ENCODE results near the gene KLF6.

KLF6 gene

DNA sequence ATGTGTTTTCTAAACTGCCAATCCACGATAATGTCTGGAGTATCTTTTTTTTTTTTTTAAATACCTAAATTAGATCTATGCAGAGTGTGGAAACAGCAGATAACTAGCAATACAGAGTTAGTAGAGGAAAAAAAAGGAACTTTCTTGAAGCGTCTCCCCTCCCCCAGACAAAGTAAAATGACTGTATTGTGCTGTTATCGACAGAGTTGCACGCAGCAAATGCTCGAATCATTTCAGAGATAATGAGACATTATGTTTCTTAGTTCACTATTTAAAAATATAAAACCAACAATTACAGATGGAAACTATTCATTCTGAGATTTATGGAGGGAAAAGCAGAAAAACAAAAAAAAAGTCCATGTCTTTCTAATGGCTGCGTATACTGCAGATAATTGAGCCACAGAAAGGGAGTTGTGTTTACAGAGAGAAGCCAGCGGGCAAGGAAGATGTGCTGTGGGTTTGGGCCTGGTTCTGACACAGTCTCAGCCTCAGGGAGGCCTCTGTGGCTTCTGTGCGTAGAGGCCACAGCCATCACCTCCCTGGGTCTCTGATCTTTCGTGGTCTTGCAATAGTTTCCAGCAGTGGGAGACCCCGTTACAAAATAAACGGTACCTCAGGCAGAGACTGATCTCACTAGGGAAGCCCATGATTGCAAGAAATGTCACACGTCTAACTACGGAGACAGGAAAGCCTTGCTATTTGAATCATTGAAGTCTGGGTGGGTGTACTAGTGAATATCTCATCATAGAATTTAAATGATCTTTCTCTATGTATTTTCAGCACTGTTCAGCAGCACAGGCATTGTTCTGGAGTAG, 19.1 kb upstream of the KLF6 start:
- Histone ChIP-seq H3K27me3 (no peaks in the 10 kb centered on the region), H3K9me3 (no peaks in the 10 kb centered on the region; the same call in 1 of the 2 replicates), H3K36me3 (no peaks in the 10 kb centered on the region), H3K4me1 (peaks cover 53% of the 10 kb centered on the region), H3K4me3 (ENCODE audit: low read depth, low read length) (no peak overlapping the region)
- TF ChIP-seq, protein P1, sequence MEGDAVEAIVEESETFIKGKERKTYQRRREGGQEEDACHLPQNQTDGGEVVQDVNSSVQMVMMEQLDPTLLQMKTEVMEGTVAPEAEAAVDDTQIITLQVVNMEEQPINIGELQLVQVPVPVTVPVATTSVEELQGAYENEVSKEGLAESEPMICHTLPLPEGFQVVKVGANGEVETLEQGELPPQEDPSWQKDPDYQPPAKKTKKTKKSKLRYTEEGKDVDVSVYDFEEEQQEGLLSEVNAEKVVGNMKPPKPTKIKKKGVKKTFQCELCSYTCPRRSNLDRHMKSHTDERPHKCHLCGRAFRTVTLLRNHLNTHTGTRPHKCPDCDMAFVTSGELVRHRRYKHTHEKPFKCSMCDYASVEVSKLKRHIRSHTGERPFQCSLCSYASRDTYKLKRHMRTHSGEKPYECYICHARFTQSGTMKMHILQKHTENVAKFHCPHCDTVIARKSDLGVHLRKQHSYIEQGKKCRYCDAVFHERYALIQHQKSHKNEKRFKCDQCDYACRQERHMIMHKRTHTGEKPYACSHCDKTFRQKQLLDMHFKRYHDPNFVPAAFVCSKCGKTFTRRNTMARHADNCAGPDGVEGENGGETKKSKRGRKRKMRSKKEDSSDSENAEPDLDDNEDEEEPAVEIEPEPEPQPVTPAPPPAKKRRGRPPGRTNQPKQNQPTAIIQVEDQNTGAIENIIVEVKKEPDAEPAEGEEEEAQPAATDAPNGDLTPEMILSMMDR (IDR thresholded peaks at IDR 0.05; ENCODE audit: low read depth, low read length) = no peak
- DNase-seq = no peak

DNA sequence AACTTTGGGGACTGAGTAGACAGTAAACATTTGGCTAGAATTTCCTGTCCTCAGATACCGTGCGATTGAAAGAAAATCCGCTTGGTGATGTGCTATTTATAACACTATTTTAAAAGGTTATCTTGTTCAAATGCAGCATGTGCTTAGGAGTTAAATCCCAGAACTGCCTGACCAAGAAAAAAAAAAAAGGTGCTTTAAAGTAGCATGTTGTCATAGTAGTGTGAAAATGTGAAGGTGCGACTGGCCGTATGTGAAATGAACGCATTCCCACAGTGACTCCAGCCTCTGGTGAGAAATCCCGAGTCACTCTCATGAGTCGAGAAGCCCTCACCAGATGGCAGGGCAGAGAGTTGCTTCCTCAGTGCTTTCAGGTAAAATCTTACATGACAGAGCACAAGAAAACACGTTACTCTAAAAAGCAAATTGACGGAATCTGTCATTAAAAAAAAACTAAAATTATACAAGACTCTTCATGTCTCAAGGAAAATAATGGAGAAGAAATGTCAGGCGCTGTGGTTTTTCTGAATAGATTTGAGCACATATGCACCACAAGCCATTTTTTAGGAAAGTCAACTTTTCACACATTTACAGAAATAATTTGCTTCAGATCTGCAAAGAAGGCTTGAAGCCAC, 18.4 kb upstream of the KLF6 start:
- H3K4me1 ChIP-seq = peaks cover 53% of the 10 kb centered on the region
- no peak for DNase-seq
- no peak overlapping the region for H3K4me3 ChIP-seq (ENCODE audit: low read depth, low read length)
- no peaks in the 10 kb centered on the region for H3K36me3 ChIP-seq
- H3K9me3 ChIP-seq = no peaks in the 10 kb centered on the region; the same call in 1 of the 2 replicates
- no peaks in the 10 kb centered on the region for H3K27me3 ChIP-seq
- TF ChIP-seq, protein P1 (IDR thresholded peaks at IDR 0.05; ENCODE audit: low read depth, low read length) = no peak

DNA sequence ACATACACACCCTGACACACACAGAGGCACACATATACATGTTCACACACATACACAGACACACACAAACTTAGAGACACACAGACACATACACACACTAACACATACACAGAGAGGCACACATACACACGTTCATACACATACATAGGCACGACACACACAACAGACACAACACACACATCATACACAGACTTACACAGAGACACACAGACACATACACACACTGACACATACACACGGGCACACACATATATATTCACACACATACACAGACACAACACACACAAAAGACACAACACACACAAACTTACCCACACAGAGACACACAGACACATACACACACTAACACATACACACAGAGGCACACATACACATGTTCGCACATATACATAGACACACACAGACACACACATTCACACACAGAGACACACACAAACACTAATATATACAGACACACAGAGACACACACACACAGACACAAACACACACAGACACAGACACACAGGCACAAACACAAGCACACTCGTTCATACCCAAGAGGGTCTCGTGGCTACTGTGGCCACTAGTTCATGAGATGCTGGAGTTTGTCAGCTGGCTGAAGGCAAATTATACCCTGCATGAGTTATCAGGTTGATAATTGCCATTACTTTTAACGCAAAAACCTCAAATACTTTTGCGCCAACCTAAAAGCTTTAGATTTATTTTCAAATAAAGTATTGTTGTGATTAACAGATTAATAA, 17.7 kb upstream of the KLF6 start:
- TF ChIP-seq, protein P1 (IDR thresholded peaks at IDR 0.05; ENCODE audit: low read depth, low read length) = no peak
- Histone ChIP-seq H3K27me3 (no peaks in the 10 kb centered on the region), H3K4me3 (ENCODE audit: low read depth, low read length) (no peak overlapping the region), H3K9me3 (no peaks in the 10 kb centered on the region; the same call in 1 of the 2 replicates), H3K36me3 (no peaks in the 10 kb centered on the region), H3K4me1 (peaks cover 53% of the 10 kb centered on the region)
- no peak for DNase-seq

DNA sequence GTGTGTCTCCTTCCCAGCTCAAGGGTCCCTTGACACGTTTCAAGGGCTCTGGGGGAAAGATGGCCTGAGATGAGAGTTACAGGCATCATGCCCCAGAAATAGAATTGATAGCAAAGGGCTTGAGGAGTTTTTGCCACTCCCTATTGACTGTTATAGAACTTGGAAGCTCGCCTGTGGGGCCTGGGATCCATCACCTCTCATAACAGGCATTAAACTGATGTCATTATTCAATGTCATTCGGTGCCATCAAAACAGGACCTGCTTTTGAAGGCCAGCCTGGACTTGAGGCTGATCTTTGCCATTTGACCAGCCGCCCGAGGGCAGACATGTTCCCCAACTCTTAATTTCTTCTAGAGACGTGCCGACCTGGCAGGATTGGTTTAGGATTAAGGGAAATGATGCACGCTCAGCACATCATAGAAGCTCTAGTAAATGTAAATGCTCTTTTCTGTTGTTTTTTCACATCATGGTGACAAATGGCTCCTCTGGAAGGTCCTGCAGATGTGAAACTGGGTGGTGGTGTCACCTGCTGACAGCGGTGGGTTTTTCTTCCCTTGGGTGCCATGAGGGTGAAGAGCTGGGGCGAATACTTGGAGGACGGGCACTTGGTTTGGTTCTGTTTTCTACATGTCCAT, 16.7 kb upstream of the KLF6 start:
- H3K4me3 ChIP-seq (ENCODE audit: low read depth, low read length) = no peak overlapping the region
- H3K36me3 ChIP-seq = no peaks in the 10 kb centered on the region
- H3K27me3 ChIP-seq = no peaks in the 10 kb centered on the region
- DNase-seq = peak; percentile 68
- TF ChIP-seq, protein P1 (IDR thresholded peaks at IDR 0.05; ENCODE audit: low read depth, low read length) = no peak
- H3K9me3 ChIP-seq = no peaks in the 10 kb centered on the region; the same call in 1 of the 2 replicates
- peaks cover 45% of the 10 kb centered on the region for H3K4me1 ChIP-seq

DNA sequence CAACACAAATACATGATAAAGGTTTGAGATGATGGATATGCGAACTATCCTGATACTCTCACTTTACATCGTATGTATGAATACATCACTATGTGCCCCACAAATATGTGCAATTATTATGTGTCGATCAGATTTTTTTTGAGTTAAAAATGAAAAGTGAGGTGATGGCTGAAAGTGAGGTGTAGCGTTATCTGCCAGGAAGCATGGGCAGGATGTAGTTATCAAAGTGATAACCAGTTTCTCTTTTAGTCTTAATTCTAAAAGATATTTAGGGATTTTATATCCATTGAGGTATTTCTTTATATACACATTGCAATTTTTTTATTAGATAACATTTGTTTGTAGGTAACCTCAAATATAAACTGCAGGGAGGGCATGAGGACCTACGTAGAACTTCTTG, 15.6 kb upstream of the KLF6 start:
- peaks cover 37% of the 10 kb centered on the region for H3K4me1 ChIP-seq
- no peak for DNase-seq
- no peaks in the 10 kb centered on the region for H3K36me3 ChIP-seq
- no peaks in the 10 kb centered on the region for H3K27me3 ChIP-seq
- no peaks in the 10 kb centered on the region; the same call in 1 of the 2 replicates for H3K9me3 ChIP-seq
- no peak overlapping the region for H3K4me3 ChIP-seq (ENCODE audit: low read depth, low read length)
- TF ChIP-seq, protein P1 (IDR thresholded peaks at IDR 0.05; ENCODE audit: low read depth, low read length) = no peak

All from BE2C (cell line).